Activated T-helper 1 cell treated with Interleukin-2 at 50 U/mL for 16 hours (primary cell): ENCODE measurements around the gene RAPGEF1.

Source experiments
- DNase-seq: peaks from one replicate; pipeline ENCODE4 v3.0.0-alpha.2; 2020; ENCODE audit warnings: low read depth

The RAPGEF1 gene

GRCh38 chr9:131625508-131625787, 114.4 kb downstream of the RAPGEF1 start:
- DNase-seq, result no peak

GRCh38 chr9:131624636-131625507, 115.0 kb downstream of the RAPGEF1 start:
- no peak for DNase-seq

GRCh38 chr9:131623655-131624330, 116.1 kb downstream of the RAPGEF1 start:
- no peak for DNase-seq

- no peak for DNase-seq
These were observed 117.4 kb downstream of the RAPGEF1 start for GRCh38 chr9:131622523-131622922.

- DNase-seq, result no peak
These were observed 118.1 kb downstream of the RAPGEF1 start for GRCh38 chr9:131621551-131622358.

- no peak for DNase-seq
These were observed 118.9 kb downstream of the RAPGEF1 start for GRCh38 chr9:131620764-131621520.

GRCh38 chr9:131619680-131620079, 120.2 kb downstream of the RAPGEF1 start:
- DNase-seq, result no peak

GRCh38 chr9:131618785-131619184, 121.1 kb downstream of the RAPGEF1 start:
- DNase-seq, result no peak

GRCh38 chr9:131618071-131618479, 121.8 kb downstream of the RAPGEF1 start:
- no peak for DNase-seq

- no peak for DNase-seq
These were observed 122.3 kb downstream of the RAPGEF1 start for GRCh38 chr9:131617611-131618010.

GRCh38 chr9:131616983-131617604, 122.8 kb downstream of the RAPGEF1 start:
- DNase-seq, result no peak

GRCh38 chr9:131614340-131614915, 125.4 kb downstream of the RAPGEF1 start:
- no peak for DNase-seq

- no peak for DNase-seq
These were observed 126.0 kb downstream of the RAPGEF1 start for GRCh38 chr9:131613921-131614320.

GRCh38 chr9:131612851-131613250, 127.0 kb downstream of the RAPGEF1 start:
- DNase-seq, result no peak

GRCh38 chr9:131611586-131612315, 128.1 kb downstream of the RAPGEF1 start:
- DNase-seq, result no peak

GRCh38 chr9:131610231-131610761, 129.6 kb downstream of the RAPGEF1 start:
- no peak for DNase-seq

GRCh38 chr9:131609099-131609830, 130.6 kb downstream of the RAPGEF1 start:
- no peak for DNase-seq

GRCh38 chr9:131608493-131609037, 131.3 kb downstream of the RAPGEF1 start:
- DNase-seq, result no peak

- DNase-seq, result no peak
These were observed 132.3 kb downstream of the RAPGEF1 start for GRCh38 chr9:131607591-131607990.
